Measurements from ENCODE around the gene EYA4.

Gene EYA4

DNA sequence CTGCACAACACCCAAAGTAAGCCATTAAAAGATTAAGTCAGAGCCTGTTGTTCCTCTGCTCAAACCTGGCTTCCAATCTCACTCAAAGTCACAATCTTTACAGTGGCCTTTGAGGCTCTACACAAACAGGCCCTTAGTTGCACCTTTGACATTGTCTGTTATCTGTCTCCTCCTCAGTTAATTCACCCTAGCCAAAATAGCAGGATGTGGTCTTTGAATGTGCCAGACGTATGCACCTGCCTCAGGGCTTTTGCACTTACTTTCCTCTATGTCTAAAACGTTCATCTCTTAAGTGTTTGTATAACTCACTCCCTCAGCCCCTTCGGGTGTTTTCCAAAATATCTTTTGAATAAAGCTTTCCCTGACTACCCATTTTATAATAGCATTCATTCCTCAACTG lies 107.7 kb downstream of the EYA4 start:
- in situ Hi-C loops (cut with HindIII; ENCODE audit: low pct_unique_long_range_greater_than_20kb, low sequenced_read_pairs): no loop called here
- no peak for DNase-seq (ENCODE audit: low read depth in 1 of 2, low spot score in 1 of 2)
- no peak for TF ChIP-seq JUND (IDR thresholded peaks at IDR 0.05; ENCODE audit: low read depth)

DNA sequence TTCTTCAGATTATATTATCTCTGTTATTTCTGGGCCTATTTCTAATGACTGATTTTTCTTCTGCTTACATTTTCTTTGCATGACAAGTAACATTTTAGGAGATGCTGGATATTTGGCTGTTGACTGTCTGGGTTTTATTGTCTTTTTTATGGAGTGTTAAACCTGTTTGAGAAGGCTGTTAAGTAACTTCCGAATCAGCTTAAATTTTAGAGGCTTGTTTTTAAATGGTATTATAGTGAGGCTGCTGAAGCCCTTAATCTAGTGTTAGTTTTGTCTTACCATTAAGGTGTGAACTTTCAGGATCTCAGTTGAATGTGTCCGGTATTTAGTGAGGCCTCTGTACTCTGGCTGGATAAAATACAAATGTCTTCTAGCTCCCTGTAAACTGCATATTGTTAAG lies 109.8 kb downstream of the EYA4 start:
- DNase-seq (ENCODE audit: low read depth in 1 of 2, low spot score in 1 of 2): no peak
- in situ Hi-C loops (cut with HindIII; ENCODE audit: low pct_unique_long_range_greater_than_20kb, low sequenced_read_pairs): no loop called here
- TF ChIP-seq JUND (IDR thresholded peaks at IDR 0.05; ENCODE audit: low read depth): no peak

DNA sequence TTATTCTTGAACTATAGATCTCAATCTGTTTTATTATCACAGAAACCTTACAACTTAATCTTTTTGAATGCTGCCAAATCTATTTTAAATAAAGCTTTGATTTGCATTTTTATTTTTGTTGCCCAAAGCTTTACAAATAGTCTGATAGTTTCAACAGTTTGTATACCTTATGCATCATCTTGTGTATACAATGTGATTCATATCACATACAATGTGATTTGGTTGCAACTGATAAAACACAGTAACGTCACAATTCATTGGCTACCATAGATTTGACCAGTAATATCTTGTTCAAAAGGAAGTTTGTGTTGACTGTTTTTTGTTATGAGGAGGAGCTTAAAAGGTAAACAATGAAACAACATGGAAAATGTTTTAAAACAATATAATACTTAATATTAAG lies 110.9 kb downstream of the EYA4 start:
- TF ChIP-seq JUND (IDR thresholded peaks at IDR 0.05; ENCODE audit: low read depth): no peak
- no peak for DNase-seq (ENCODE audit: low read depth in 1 of 2, low spot score in 1 of 2)
- in situ Hi-C loops (cut with HindIII; ENCODE audit: low pct_unique_long_range_greater_than_20kb, low sequenced_read_pairs): no loop called here

GRCh38 chr6:133353061-133353460 lies 111.9 kb downstream of the EYA4 start:
- no peak for TF ChIP-seq JUND (IDR thresholded peaks at IDR 0.05; ENCODE audit: low read depth)
- in situ Hi-C loops (cut with HindIII; ENCODE audit: low pct_unique_long_range_greater_than_20kb, low sequenced_read_pairs): no loop called here
- no peak for DNase-seq (ENCODE audit: low read depth in 1 of 2, low spot score in 1 of 2)

DNA sequence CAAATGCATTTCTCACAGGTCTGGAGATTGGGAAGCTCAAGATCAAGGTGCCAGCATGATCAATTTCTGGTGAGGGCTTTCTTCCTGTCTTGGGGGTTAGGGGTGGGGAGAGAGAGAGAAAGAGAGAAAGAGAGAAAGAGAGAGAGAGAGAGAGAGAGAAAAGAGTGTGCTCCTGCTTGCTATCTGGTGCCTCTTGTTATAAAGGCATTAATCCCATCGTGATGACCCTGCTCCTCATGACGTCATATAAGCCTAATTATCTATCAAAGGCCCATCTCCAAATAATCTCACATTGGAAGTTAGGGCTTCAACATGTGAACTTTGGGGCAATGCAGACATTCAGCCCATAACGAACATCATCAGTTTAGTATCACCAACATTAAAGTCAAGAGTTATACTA lies 114.8 kb downstream of the EYA4 start:
- in situ Hi-C loops (cut with HindIII; ENCODE audit: low pct_unique_long_range_greater_than_20kb, low sequenced_read_pairs): no loop called here
- no peak for TF ChIP-seq JUND (IDR thresholded peaks at IDR 0.05; ENCODE audit: low read depth)

DNA sequence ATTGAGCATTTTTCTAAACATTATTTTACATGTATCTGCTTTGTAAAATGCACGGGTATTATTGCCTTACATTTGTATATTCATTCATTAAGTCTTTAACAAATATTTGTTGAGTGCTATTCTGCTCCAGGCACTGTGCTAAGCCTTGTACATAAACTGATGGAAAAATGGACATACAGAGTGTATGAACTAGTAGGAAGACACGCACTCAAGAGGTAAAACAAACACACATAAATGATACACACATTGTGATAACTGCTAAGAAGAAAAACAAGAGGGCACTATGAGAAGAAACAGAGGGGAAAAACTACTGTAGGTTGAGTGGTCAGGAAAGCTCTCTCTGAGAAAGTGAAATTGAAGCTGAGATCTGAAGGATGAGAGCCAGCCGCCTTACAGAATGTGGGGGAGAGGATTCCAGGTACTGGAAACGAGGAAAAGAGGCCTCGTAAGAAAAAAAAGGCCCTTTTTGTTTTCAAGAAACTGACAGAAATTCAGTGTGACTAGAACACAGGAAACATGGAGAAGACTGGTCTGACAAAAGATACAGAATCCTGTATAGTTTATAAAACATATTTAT lies 117.5 kb downstream of the EYA4 start:
- in situ Hi-C loops (cut with HindIII; ENCODE audit: low pct_unique_long_range_greater_than_20kb, low sequenced_read_pairs): no loop called here
- peak in 1 of 2 experiments; percentile 19 for DNase-seq (ENCODE audit: low read depth in 1 of 2, low spot score in 1 of 2)
- TF ChIP-seq JUND (IDR thresholded peaks at IDR 0.05; ENCODE audit: low read depth): no peak

More for the DNA sequence above, 114.8 kb downstream of the EYA4 start:
- DNase-seq (ENCODE audit: low read depth in 1 of 2, low spot score in 1 of 2): no peak

DNA sequence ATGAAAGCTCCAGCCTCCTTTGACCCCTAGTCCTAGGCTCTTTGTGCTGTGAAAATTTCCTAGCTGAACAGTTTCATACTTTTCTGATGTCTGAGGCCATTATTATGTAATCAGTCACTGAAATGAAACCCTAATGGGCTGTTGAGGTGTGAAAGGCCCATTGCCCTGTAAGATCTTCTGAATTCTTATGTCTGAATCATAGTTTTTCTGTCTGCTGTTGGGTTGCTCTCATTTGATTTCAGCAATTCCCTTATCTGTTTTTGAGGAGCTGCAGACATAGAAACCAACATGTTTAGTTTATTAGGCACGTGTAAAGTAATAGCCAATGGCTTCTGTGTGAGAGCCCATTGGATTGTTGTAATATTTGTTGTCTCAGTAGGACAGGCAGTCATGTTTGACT lies 118.1 kb downstream of the EYA4 start:
- in situ Hi-C loops (cut with HindIII; ENCODE audit: low pct_unique_long_range_greater_than_20kb, low sequenced_read_pairs): no loop called here
- no peak for DNase-seq (ENCODE audit: low read depth in 1 of 2, low spot score in 1 of 2)
- no peak for TF ChIP-seq JUND (IDR thresholded peaks at IDR 0.05; ENCODE audit: low read depth)

GRCh38 chr6:133359760-133360159 lies 118.6 kb downstream of the EYA4 start:
- no peak for TF ChIP-seq JUND (IDR thresholded peaks at IDR 0.05; ENCODE audit: low read depth)
- DNase-seq (ENCODE audit: low read depth in 1 of 2, low spot score in 1 of 2): no peak
- in situ Hi-C loops (cut with HindIII; ENCODE audit: low pct_unique_long_range_greater_than_20kb, low sequenced_read_pairs): no loop called here

GRCh38 chr6:133360194-133360593 lies 119.0 kb downstream of the EYA4 start:
- in situ Hi-C loops (cut with HindIII; ENCODE audit: low pct_unique_long_range_greater_than_20kb, low sequenced_read_pairs): no loop called here
- TF ChIP-seq JUND (IDR thresholded peaks at IDR 0.05; ENCODE audit: low read depth): no peak

DNA sequence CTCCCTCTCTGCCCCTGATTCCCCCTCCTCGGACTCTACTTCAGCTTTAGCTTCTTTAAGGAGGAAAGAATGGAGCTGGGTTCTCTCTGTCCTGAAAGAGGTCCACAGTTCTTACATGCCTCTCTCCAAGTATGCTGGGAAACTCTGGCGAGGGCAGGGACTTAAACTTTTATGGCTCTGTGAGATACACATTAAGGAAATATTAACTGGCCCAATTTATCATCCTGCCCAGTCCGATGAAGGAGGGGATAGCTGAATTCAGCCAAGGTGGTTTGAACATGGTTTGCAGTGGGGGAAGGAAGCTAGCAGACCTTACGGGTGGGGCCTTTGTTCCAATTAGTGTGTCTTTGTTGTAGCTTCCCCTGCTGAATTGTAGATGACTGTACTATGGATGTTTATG lies 121.7 kb downstream of the EYA4 start:
- no peak for TF ChIP-seq JUND (IDR thresholded peaks at IDR 0.05; ENCODE audit: low read depth)
- DNase-seq (ENCODE audit: low read depth in 1 of 2, low spot score in 1 of 2): no peak
- in situ Hi-C loops (cut with HindIII; ENCODE audit: low pct_unique_long_range_greater_than_20kb, low sequenced_read_pairs): no loop called here

More at GRCh38 chr6:133360194-133360593, 119.0 kb downstream of the EYA4 start:
- DNase-seq (ENCODE audit: low read depth in 1 of 2, low spot score in 1 of 2): no peak

GRCh38 chr6:133368664-133369063 lies 127.5 kb downstream of the EYA4 start:
- DNase-seq (ENCODE audit: low read depth in 1 of 2, low spot score in 1 of 2): peak; percentile 25 to 71
- TF ChIP-seq JUND (IDR thresholded peaks at IDR 0.05; ENCODE audit: low read depth): no peak
- in situ Hi-C loops (cut with HindIII; ENCODE audit: low pct_unique_long_range_greater_than_20kb, low sequenced_read_pairs): no loop called here

- in situ Hi-C loops (cut with HindIII; ENCODE audit: low pct_unique_long_range_greater_than_20kb, low sequenced_read_pairs): no loop called here
Observed at GRCh38 chr6:133369773-133370272, 128.7 kb downstream of the EYA4 start.

DNA sequence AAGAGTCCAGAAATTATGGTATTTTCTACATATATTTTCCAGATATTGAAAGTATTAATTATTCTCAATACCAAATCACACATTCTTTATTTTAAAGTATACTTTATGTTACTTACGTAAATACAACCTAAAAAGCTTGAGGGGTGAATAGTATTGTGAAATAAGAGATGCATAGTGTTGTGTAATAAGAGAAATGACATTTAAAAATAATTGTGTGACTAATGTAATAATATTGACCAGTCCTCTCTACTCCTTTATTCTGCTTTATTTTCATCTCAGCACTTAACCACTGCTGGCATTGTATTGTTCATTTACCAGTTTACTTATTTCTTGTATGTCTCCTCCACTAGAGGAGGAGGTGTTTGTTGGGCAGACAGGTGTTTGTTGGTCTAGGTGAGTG lies 135.6 kb downstream of the EYA4 start:
- no peak for TF ChIP-seq JUND (IDR thresholded peaks at IDR 0.05; ENCODE audit: low read depth)
- no peak for DNase-seq (ENCODE audit: low read depth in 1 of 2, low spot score in 1 of 2)

More at GRCh38 chr6:133369773-133370272, 128.7 kb downstream of the EYA4 start:
- DNase-seq (ENCODE audit: low read depth in 1 of 2, low spot score in 1 of 2): peak in 1 of 2 experiments; percentile 10
- no peak for TF ChIP-seq JUND (IDR thresholded peaks at IDR 0.05; ENCODE audit: low read depth)

GRCh38 chr6:133377219-133377618 lies 136.1 kb downstream of the EYA4 start:
- in situ Hi-C loops (cut with HindIII; ENCODE audit: low pct_unique_long_range_greater_than_20kb, low sequenced_read_pairs): no loop called here
- no peak for TF ChIP-seq JUND (IDR thresholded peaks at IDR 0.05; ENCODE audit: low read depth)
- no peak for DNase-seq (ENCODE audit: low read depth in 1 of 2, low spot score in 1 of 2)

More for the DNA sequence above, 135.6 kb downstream of the EYA4 start:
- in situ Hi-C loops (cut with HindIII; ENCODE audit: low pct_unique_long_range_greater_than_20kb, low sequenced_read_pairs): no loop called here
